ENCODE results near the gene PROSER3. TPM values are rescaled to one million over a fixed set of nuclear protein-coding genes. Genes with fewer than 3 reads are reported as not detected.

Gene PROSER3
- total and polyA plus RNA-seq, 9 of the 15 experiments (the other 6 are each of a cell fraction or from before 2014, with no cell fraction given) = 1.0 to 39.5 (median 5.1) TPM

GRCh38 chr19:35783469-35784434, 25.8 kb downstream of the PROSER3 start (continued):
- TF ChIP-seq CBX1 (IDR thresholded peaks at IDR 0.05; ENCODE audit: low read depth) = no peak
- TF ChIP-seq CTCF (IDR thresholded peaks at IDR 0.05 in 2 of 3, conservative IDR thresholded peaks at IDR 0.05 in 1 of 3; ENCODE audit: insufficient read depth in 2 of 3, low read depth in 1 of 3, low read length in 3 of 3) = peak in 2 of 3 experiments; percentile 18 to 21; a peak in 2 of 6 replicates
- peak; percentile 64 for TF ChIP-seq JUND (IDR thresholded peaks at IDR 0.05; ENCODE audit: borderline replicate concordance, low read depth, low read length)
- no peak; the same call in 2 of the 3 replicates for TF ChIP-seq JUND (tag; IDR thresholded peaks at IDR 0.05; ENCODE audit: borderline replicate concordance, low read depth, low read length)
- 0 out of 2 replicates have a peak, but pooled peaks have one; percentile 18 for TF ChIP-seq NR2C2 (CRISPR knock-in tag; IDR thresholded peaks at IDR 0.05)
- TF ChIP-seq NR2C2 (tag; IDR thresholded peaks at IDR 0.05) = no peak

All from K562 (cell line).